DOHH2 (cell line): ENCODE measurements around the gene PLXNA1.

Experiments used
- H3F3A ChIP-seq: fragments of 200-600 bp; sonication (generic), shearing (Covaris generic); 2 replicates; pipeline ENCODE4 v1.6.0; 2016; ENCODE audit warnings: antibody characterized with exemption, mild to moderate bottlenecking; ENCODE audit not compliant: control insufficient read depth, insufficient read depth
- H3K27ac ChIP-seq: fragments of 200-600 bp; sonication (generic); 2 replicates; pipeline ENCODE4 v1.5.1; 2014; ENCODE audit warnings: low read depth, mild to moderate bottlenecking, low read length, moderate library complexity
- H3K27me3 ChIP-seq: fragments of 200-600 bp; sonication (generic); 2 replicates; pipeline ENCODE4 v1.6.1; 2014; ENCODE audit warnings: mild to moderate bottlenecking, low read length, mixed read lengths; ENCODE audit not compliant: control insufficient read depth
- H3K36me3 ChIP-seq: fragments of 200-600 bp; sonication (generic); 2 replicates; pipeline ENCODE4 v1.6.1; 2014; ENCODE audit warnings: mild to moderate bottlenecking, low read length, moderate library complexity, mixed read lengths; ENCODE audit not compliant: control insufficient read depth
- H3K4me1 ChIP-seq: fragments of 200-600 bp; sonication (generic); 2 replicates; pipeline ENCODE4 v1.6.1; 2014; ENCODE audit warnings: mild to moderate bottlenecking, low read length, mixed read lengths; ENCODE audit not compliant: control insufficient read depth
- H3K4me2 ChIP-seq: fragments of 200-600 bp; sonication (generic); 2 replicates; pipeline ENCODE4 v1.6.0; 2014; ENCODE audit warnings: mild to moderate bottlenecking, low read length, moderate library complexity
- H3K4me3 ChIP-seq: fragments of 200-600 bp; sonication (generic); 2 replicates; pipeline ENCODE4 v1.5.1; 2014; ENCODE audit warnings: mild to moderate bottlenecking, low read length, mixed read lengths
- H3K79me2 ChIP-seq: fragments of 200-600 bp; sonication (generic); 2 replicates; pipeline ENCODE4 v1.6.1; 2014; ENCODE audit warnings: mild to moderate bottlenecking, low read length, mixed read lengths; ENCODE audit not compliant: control insufficient read depth
- H3K9me2 ChIP-seq: fragments of 200-600 bp; sonication (generic); replicated peaks from 2 replicates; pipeline ENCODE4 v1.6.1; 2014; ENCODE audit warnings: mild to moderate bottlenecking, low read length, mixed read lengths; ENCODE audit not compliant: control insufficient read depth
- H3K9me3 ChIP-seq: fragments of 200-600 bp; sonication (generic); 2 replicates; pipeline ENCODE4 v1.6.1; 2014; ENCODE audit warnings: antibody characterized with exemption, low read length, mixed read lengths; ENCODE audit not compliant: control insufficient read depth, insufficient read depth
- H4K20me1 ChIP-seq: fragments of 200-600 bp; sonication (generic); 2 replicates; pipeline ENCODE4 v1.6.0; 2014; ENCODE audit warnings: low read depth, mild to moderate bottlenecking, antibody characterized with exemption, low read length, moderate library complexity; ENCODE audit not compliant: control insufficient read depth, insufficient read depth
- EZH2phosphoT487 ChIP-seq: fragments of 200-600 bp; sonication (generic); IDR thresholded peaks from 2 replicates; pipeline ENCODE4 v1.6.1; 2017; ENCODE audit warnings: borderline replicate concordance, mild to moderate bottlenecking, antibody characterized with exemption, low read length, moderate library complexity, mixed read lengths
- TF ChIP-seq, protein P1 (sequence below): fragments of 200-600 bp; sonication (generic); IDR thresholded peaks from one replicate; pipeline ENCODE4 v1.5.1; 2014; ENCODE audit warnings: antibody characterized with exemption, mild to moderate bottlenecking, low read depth, low read length; ENCODE audit not compliant: poor library complexity, severe bottlenecking

Gene PLXNA1

DNA sequence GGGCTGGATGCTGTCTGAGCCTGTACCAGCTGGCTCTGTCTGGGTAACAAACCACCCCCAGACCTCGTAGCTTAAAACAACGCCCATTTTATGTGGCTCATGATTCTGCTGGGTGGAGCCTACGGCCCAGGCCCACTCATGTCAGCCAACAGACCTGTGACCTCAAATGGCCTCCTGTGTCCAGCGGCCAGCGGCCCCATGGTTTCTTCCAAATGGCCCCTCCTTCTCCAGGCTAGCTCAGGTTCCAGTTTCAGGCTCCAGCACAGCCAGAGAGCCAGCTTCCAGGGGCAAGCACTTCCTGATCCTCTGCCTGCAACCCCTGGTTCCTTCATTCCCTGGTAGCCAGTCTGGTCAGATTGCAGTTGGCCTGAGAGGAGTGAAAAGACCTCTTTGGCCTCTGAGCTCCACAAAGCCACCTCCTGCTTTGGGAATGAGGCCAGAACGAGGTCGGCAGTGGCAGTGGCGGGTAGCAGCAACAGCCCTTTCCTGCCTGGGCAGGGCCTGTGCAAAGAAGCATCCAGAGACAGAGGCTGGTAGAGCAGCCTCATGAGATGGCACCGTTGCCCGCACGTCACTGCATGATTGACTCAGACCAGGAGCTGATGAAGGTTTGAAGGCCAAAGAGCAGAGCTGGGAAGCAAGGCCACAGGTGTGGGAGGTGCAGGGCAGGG is 21.0 kb upstream of the PLXNA1 start:
- H3F3A ChIP-seq: no peaks in the 10 kb centered on the region
- H3K79me2 ChIP-seq: no peaks in the 10 kb centered on the region
- H3K4me1 ChIP-seq: peaks cover under 1% of the 10 kb centered on the region
- peaks cover 3% of the 10 kb centered on the region; the same call in 1 of the 2 replicates for H4K20me1 ChIP-seq
- no peak overlapping the region for H3K4me2 ChIP-seq
- TF ChIP-seq, protein P1, sequence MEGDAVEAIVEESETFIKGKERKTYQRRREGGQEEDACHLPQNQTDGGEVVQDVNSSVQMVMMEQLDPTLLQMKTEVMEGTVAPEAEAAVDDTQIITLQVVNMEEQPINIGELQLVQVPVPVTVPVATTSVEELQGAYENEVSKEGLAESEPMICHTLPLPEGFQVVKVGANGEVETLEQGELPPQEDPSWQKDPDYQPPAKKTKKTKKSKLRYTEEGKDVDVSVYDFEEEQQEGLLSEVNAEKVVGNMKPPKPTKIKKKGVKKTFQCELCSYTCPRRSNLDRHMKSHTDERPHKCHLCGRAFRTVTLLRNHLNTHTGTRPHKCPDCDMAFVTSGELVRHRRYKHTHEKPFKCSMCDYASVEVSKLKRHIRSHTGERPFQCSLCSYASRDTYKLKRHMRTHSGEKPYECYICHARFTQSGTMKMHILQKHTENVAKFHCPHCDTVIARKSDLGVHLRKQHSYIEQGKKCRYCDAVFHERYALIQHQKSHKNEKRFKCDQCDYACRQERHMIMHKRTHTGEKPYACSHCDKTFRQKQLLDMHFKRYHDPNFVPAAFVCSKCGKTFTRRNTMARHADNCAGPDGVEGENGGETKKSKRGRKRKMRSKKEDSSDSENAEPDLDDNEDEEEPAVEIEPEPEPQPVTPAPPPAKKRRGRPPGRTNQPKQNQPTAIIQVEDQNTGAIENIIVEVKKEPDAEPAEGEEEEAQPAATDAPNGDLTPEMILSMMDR: no peak
- TF ChIP-seq EZH2phosphoT487: no peak
- no peaks in the 10 kb centered on the region for H3K9me2 ChIP-seq
- H3K27ac ChIP-seq: no peak overlapping the region
- H3K9me3 ChIP-seq: no peaks in the 10 kb centered on the region
- no peaks in the 10 kb centered on the region for H3K36me3 ChIP-seq
- no peak overlapping the region for H3K4me3 ChIP-seq
- 0 out of 2 replicates have a peak, but pooled peaks cover 2% of the 10 kb centered on the region for H3K27me3 ChIP-seq

DNA sequence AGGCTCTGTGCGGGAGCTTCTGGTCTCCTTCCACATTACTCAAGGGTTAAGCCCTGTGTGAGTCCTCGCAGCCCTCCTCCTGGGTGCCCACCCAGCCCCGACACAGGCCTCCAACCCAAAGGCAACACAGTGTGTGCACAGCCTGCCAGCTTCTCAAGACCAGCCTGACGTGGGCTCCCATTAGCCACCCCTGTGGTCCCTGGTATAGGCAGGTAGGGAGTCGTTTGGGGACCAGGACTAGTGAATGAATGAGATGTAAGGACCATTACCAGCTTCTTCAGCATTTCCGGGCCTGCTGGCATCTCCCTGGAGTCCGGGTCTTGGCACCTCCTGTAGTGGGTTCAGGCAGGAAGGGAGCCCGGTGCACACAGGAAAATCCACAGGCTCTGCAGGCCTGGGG is 20.2 kb upstream of the PLXNA1 start:
- H3K79me2 ChIP-seq: no peaks in the 10 kb centered on the region
- H3K9me3 ChIP-seq: no peaks in the 10 kb centered on the region
- no peak overlapping the region for H3K4me3 ChIP-seq
- no peaks in the 10 kb centered on the region for H3K36me3 ChIP-seq
- H3K27me3 ChIP-seq: 0 out of 2 replicates have a peak, but pooled peaks cover 2% of the 10 kb centered on the region
- H4K20me1 ChIP-seq: peaks cover 3% of the 10 kb centered on the region; the same call in 1 of the 2 replicates
- no peak overlapping the region for H3K27ac ChIP-seq
- H3K4me1 ChIP-seq: no peaks in the 10 kb centered on the region
- no peaks in the 10 kb centered on the region for H3F3A ChIP-seq
- TF ChIP-seq, protein P1: no peak
- no peak for TF ChIP-seq EZH2phosphoT487
- H3K9me2 ChIP-seq: no peaks in the 10 kb centered on the region
- H3K4me2 ChIP-seq: no peak overlapping the region

DNA sequence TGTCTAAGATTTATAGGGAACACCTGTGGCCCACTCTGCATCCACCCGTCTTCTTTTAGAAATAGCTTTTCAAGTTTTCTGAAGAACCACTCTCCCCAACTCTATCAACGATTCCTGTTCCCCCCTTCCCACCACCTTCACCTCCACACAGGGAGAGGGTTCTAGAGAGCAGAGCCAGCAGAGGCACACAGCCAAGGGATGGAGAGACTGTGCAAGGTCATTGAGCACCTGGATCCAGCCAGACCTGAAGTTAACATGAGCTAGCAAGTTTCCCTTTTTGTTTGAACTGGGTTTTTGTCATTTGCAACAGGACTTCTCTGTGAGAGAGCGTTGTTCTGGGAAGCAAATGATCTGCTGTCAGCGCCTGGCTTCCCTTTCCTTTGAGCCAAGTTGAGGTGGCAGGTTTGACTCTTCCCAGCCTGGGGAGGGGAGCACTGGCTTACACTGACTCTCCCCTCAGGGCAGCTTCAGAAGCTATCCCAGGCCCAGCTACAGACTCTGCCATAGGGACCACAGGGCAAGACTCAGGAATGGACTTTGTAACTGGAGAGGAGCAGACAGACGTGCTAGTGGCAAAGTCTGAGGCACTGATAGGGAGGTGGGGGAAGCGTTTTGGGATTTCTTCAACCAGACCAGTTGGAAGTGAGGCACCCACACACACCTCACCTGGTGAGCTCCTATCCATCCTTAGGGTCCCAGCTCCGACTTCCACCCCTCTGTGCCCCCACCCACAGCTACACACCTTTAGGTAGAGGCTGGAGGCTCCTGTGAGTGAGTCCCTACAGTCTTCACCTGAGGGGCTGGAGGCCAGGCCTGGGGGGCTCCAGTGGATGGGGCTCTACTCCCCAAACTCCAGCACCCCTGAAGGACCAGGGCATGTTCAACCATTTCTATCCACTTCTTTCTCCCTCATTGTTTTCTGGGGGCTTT is 19.4 kb upstream of the PLXNA1 start:
- H3K79me2 ChIP-seq: no peaks in the 10 kb centered on the region
- H3K27ac ChIP-seq: no peak overlapping the region
- H3K4me2 ChIP-seq: no peak overlapping the region
- H3K4me1 ChIP-seq: no peaks in the 10 kb centered on the region
- H3F3A ChIP-seq: no peaks in the 10 kb centered on the region
- no peak overlapping the region for H3K4me3 ChIP-seq
- no peaks in the 10 kb centered on the region for H3K36me3 ChIP-seq
- no peaks in the 10 kb centered on the region for H3K9me3 ChIP-seq
- TF ChIP-seq, protein P1: no peak
- TF ChIP-seq EZH2phosphoT487: no peak
- H3K27me3 ChIP-seq: peaks cover 6% of the 10 kb centered on the region; the same call in 1 of the 2 replicates
- H4K20me1 ChIP-seq: peaks cover 3% of the 10 kb centered on the region; the same call in 1 of the 2 replicates
- no peaks in the 10 kb centered on the region for H3K9me2 ChIP-seq
